Thyroid gland (tissue), 4 donors: ENCODE data around the gene DST. TPM values are rescaled to one million over a fixed set of nuclear protein-coding genes. Genes with fewer than 3 reads are reported as not detected.

ENCODE experiments used
- DNase-seq, 2 donors: peaks; one replicate each; pipeline ENCODE4 v3.0.0-alpha.2; 2019
- H3K27ac ChIP-seq, 3 donors: fragments of 200-600 bp; sonication (generic); 1 replicate in 2 of 3; 2 replicates in 1 of 3; pipeline ENCODE4 v1.5.1; 2016 to 2019; ENCODE audit warnings: mild to moderate bottlenecking in 1 of 3, moderate library complexity in 1 of 3
- H3K27me3 ChIP-seq: fragments of 200-600 bp; sonication (generic); one replicate; pipeline ENCODE4 v1.5.1; 2019
- H3K36me3 ChIP-seq, 2 donors: fragments of 200-600 bp; sonication (generic); one replicate each; pipeline ENCODE4 v1.5.1; 2016 to 2019
- H3K4me1 ChIP-seq, 2 donors: fragments of 200-600 bp; sonication (generic); one replicate each; pipeline ENCODE4 v1.5.1; 2017 to 2019
- H3K4me3 ChIP-seq, 3 donors: fragments of 200-600 bp; sonication (generic); replicated peaks in 1 of 3; 1 replicate in 2 of 3; 2 replicates in 1 of 3; pipeline ENCODE4 v1.5.1; 2016; ENCODE audit warnings: mild to moderate bottlenecking in 1 of 3
- H3K9me3 ChIP-seq: fragments of 200-600 bp; sonication (generic); one replicate; pipeline ENCODE4 v1.5.1; 2017
- CTCF ChIP-seq, 6 experiments: fragments of 200-600 bp in 3 of 6; fragments of 450-650 bp in 3 of 6; sonication (generic) in 3 of 6; IDR thresholded peaks; one replicate each; pipeline ENCODE4 v1.5.1; 2016 to 2019; ENCODE audit warnings: antibody characterized with exemption in 6 of 6, mild to moderate bottlenecking in 2 of 6, inconsistent platforms in 1 of 6, moderate library complexity in 1 of 6
- POLR2A ChIP-seq, 2 donors: fragments of 450-650 bp; IDR thresholded peaks; one replicate each; pipeline ENCODE4 v1.6.1; 2017; ENCODE audit warnings: antibody characterized with exemption in 2 of 2, mild to moderate bottlenecking in 2 of 2, moderate library complexity in 1 of 2
- WGBS, 2 donors: methylation state at CpG; one replicate each; pipeline ENCODE4 v1.1.5; 2017; 5-methylcytosine and 5-hydroxymethylcytosine counted together
- intact Hi-C: fragments of 100-400 bp; cut with DNase I; formaldehyde crosslinking; loops from one replicate; pipeline ENCODE4 v1.15.1; 2023
- total RNA-seq, 4 donors: library from RNA; depleted of rRNA; stranded (reverse); fragments of >200 nt; gene quantifications; one replicate each; pipeline ENCODE4 v1.2.3, GENCODE V29; 2016

The DST gene
- total RNA-seq, 4 donors from 2014 or later = 99.8 to 169 (median 149) TPM

GRCh38 chr6:56514395-56514794 lies 128.3 kb downstream of the DST start:
- H3K27ac ChIP-seq = no peak overlapping the region
- no peaks in the 10 kb centered on the region for H3K27me3 ChIP-seq
- 44 to 53% methylated on average over 2 of the region's 2 CpGs for WGBS, 2 donors

GRCh38 chr6:56513631-56514030 lies 129.1 kb downstream of the DST start:
- H3K4me1 ChIP-seq = no peaks in the 10 kb centered on the region
- TF ChIP-seq POLR2A (IDR thresholded peaks at IDR 0.05) (no peak), CTCF (IDR thresholded peaks at IDR 0.05) (no peak)

More at GRCh38 chr6:56514395-56514794, 128.3 kb downstream of the DST start:
- Histone ChIP-seq H3K4me1 (no peaks in the 10 kb centered on the region), H3K9me3 (no peaks in the 10 kb centered on the region), H3K36me3 (peaks cover 5 to 19% of the 10 kb centered on the region in 2 donors), H3K4me3 (no peak overlapping the region)
- intact Hi-C loops = no loop called here
- no peak for DNase-seq
- TF ChIP-seq CTCF (IDR thresholded peaks at IDR 0.05) (no peak), POLR2A (IDR thresholded peaks at IDR 0.05) (no peak)

GRCh38 chr6:56511591-56511990 lies 131.1 kb downstream of the DST start:
- WGBS, 2 donors = 92 to 94% methylated on average over 2 of the region's 2 CpGs
- TF ChIP-seq CTCF (IDR thresholded peaks at IDR 0.05) (no peak), POLR2A (IDR thresholded peaks at IDR 0.05) (no peak)
- DNase-seq = no peak
- Histone ChIP-seq H3K9me3 (no peaks in the 10 kb centered on the region), H3K4me3 (no peak overlapping the region), H3K27ac (no peak overlapping the region), H3K36me3 (peaks cover 10 to 15% of the 10 kb centered on the region in 2 donors), H3K27me3 (no peaks in the 10 kb centered on the region), H3K4me1 (no peaks in the 10 kb centered on the region)
- intact Hi-C loops = no loop called here

More at GRCh38 chr6:56513631-56514030, 129.1 kb downstream of the DST start:
- peaks cover 10 to 23% of the 10 kb centered on the region in 2 donors for H3K36me3 ChIP-seq
- no peak overlapping the region for H3K27ac ChIP-seq
- WGBS, 2 donors = 94 to 100% methylated on average over 1 of the region's 1 CpG
- intact Hi-C loops = no loop called here
- H3K4me3 ChIP-seq = no peak overlapping the region
- no peaks in the 10 kb centered on the region for H3K9me3 ChIP-seq
- no peaks in the 10 kb centered on the region for H3K27me3 ChIP-seq
- DNase-seq = no peak

- Histone ChIP-seq H3K4me1 (no peaks in the 10 kb centered on the region), H3K36me3 (peaks cover 15% of the 10 kb centered on the region in 2 donors), H3K4me3 (no peak overlapping the region), H3K9me3 (no peaks in the 10 kb centered on the region), H3K27me3 (no peaks in the 10 kb centered on the region), H3K27ac (no peak overlapping the region)
- WGBS, 2 donors = 84 to 90% methylated on average over 3 of the region's 3 CpGs
- DNase-seq = no peak
- TF ChIP-seq CTCF (IDR thresholded peaks at IDR 0.05) (no peak), POLR2A (IDR thresholded peaks at IDR 0.05) (no peak)
- intact Hi-C loops = no loop called here
Measured at GRCh38 chr6:56510984-56511531, 131.6 kb downstream of the DST start.

- 95 to 98% methylated on average over 3 of the region's 3 CpGs for WGBS, 2 donors
- DNase-seq = no peak
- Histone ChIP-seq H3K9me3 (no peaks in the 10 kb centered on the region), H3K36me3 (peaks cover 8 to 15% of the 10 kb centered on the region in 2 donors), H3K4me1 (no peaks in the 10 kb centered on the region), H3K27ac (no peak overlapping the region), H3K4me3 (no peak overlapping the region), H3K27me3 (no peaks in the 10 kb centered on the region)
- intact Hi-C loops = no loop called here
- TF ChIP-seq CTCF (IDR thresholded peaks at IDR 0.05) (no peak), POLR2A (IDR thresholded peaks at IDR 0.05) (no peak)
Measured at GRCh38 chr6:56509031-56509430, 133.7 kb downstream of the DST start.
